HL-60 (cell line): ENCODE results near the gene PLOD1.

ENCODE experiments used
- DNase-seq, 2 experiments: peaks; one replicate each; pipeline ENCODE4 v3.0.0-alpha.2; 2010 to 2020; ENCODE audit warnings: low read depth in 1 of 2, low spot score in 1 of 2
- H3K27ac ChIP-seq: fragments of 250-450 bp; sonication (Bioruptor Pico); replicated peaks from 2 replicates; pipeline ENCODE4 v1.5.1; 2020; ENCODE audit warnings: mild to moderate bottlenecking, moderate library complexity
- H3K27me3 ChIP-seq: fragments of 250-450 bp; sonication (Bioruptor Pico); 2 replicates; pipeline ENCODE4 v1.5.1; 2021; ENCODE audit warnings: mild to moderate bottlenecking, moderate library complexity; ENCODE audit not compliant: insufficient read depth, poor library complexity, severe bottlenecking
- H3K4me3 ChIP-seq: replicated peaks from 2 replicates; pipeline ENCODE4 v1.5.1; 2011; ENCODE audit warnings: mild to moderate bottlenecking, control low read depth, low read length; ENCODE audit not compliant: insufficient read depth
- GABPA ChIP-seq: IDR thresholded peaks from 2 replicates; pipeline ENCODE4 v1.6.1; 2012; ENCODE audit warnings: low read depth
- POLR2AphosphoS5 ChIP-seq: IDR thresholded peaks from 2 replicates; pipeline ENCODE4 v1.6.1; 2012; ENCODE audit warnings: low read depth
- REST ChIP-seq: IDR thresholded peaks from 2 replicates; pipeline ENCODE4 v1.6.1; 2012; ENCODE audit warnings: low read depth; ENCODE audit not compliant: insufficient replicate concordance
- SPI1 ChIP-seq: IDR thresholded peaks from 2 replicates; pipeline ENCODE4 v1.6.1; 2012; ENCODE audit warnings: low read depth, mild to moderate bottlenecking, borderline replicate concordance
- TF ChIP-seq, protein P1 (sequence below): IDR thresholded peaks from one replicate; pipeline ENCODE4 v1.5.1; 2011; ENCODE audit warnings: low read length, control low read depth, inconsistent platforms; ENCODE audit not compliant: insufficient read depth

The PLOD1 gene

GRCh38 chr1:11940260-11940921, 5.9 kb downstream of the PLOD1 start:
- Histone ChIP-seq H3K4me3 (no peak overlapping the region), H3K27me3 (no peaks in the 10 kb centered on the region), H3K27ac (no peak overlapping the region)
- TF ChIP-seq GABPA, result no peak
- no peak for TF ChIP-seq POLR2AphosphoS5
- TF ChIP-seq SPI1, result no peak
- TF ChIP-seq REST, result no peak
- TF ChIP-seq, protein P1, sequence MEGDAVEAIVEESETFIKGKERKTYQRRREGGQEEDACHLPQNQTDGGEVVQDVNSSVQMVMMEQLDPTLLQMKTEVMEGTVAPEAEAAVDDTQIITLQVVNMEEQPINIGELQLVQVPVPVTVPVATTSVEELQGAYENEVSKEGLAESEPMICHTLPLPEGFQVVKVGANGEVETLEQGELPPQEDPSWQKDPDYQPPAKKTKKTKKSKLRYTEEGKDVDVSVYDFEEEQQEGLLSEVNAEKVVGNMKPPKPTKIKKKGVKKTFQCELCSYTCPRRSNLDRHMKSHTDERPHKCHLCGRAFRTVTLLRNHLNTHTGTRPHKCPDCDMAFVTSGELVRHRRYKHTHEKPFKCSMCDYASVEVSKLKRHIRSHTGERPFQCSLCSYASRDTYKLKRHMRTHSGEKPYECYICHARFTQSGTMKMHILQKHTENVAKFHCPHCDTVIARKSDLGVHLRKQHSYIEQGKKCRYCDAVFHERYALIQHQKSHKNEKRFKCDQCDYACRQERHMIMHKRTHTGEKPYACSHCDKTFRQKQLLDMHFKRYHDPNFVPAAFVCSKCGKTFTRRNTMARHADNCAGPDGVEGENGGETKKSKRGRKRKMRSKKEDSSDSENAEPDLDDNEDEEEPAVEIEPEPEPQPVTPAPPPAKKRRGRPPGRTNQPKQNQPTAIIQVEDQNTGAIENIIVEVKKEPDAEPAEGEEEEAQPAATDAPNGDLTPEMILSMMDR, result no peak
- no peak for DNase-seq

DNA sequence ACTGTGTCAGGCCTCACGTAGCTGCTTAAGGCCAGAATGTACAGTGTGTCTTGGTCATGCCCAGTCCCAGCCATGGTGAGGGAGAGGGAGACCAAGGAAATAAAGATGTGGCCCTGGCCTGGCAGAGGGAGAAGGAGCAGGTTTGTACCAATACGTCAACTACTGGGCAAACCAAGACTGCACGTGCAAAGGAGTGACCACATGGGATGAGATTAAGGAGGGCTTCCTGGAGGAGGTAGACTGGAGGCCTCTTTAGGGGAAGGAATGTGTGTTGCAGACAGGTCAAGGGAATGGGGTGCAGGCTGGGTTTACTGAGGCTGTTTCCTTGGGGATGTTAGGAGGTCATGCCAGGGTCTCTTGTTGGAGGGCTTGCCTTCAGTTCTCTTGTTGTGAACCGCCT, 7.8 kb downstream of the PLOD1 start:
- TF ChIP-seq POLR2AphosphoS5 (no peak), REST (no peak), GABPA (no peak), SPI1 (no peak)
- TF ChIP-seq, protein P1, result no peak
- no peak overlapping the region for H3K27ac ChIP-seq
- no peaks in the 10 kb centered on the region for H3K27me3 ChIP-seq
- no peak for DNase-seq
- H3K4me3 ChIP-seq, result no peak overlapping the region

GRCh38 chr1:11943619-11944018, 9.1 kb downstream of the PLOD1 start:
- no peak for TF ChIP-seq SPI1
- TF ChIP-seq GABPA, result no peak
- TF ChIP-seq POLR2AphosphoS5, result no peak
- no peak for TF ChIP-seq REST
- TF ChIP-seq, protein P1, result no peak
- no peak for DNase-seq

More at GRCh38 chr1:11943619-11944018, 9.1 kb downstream of the PLOD1 start:
- Histone ChIP-seq H3K27ac (no peak overlapping the region), H3K27me3 (no peaks in the 10 kb centered on the region), H3K4me3 (no peak overlapping the region)
